Large intestine (tissue), 3 donors: Measurements from ENCODE around the gene GAA. TPM values are rescaled to one million over a fixed set of nuclear protein-coding genes. Genes with fewer than 3 reads are reported as not detected.

ENCODE experiments used
- DNase-seq, 2 donors: peaks; one replicate each; pipeline versions ENCODE4 v3.0.0 to v3.0.0-alpha.2; 2013
- H3K27ac ChIP-seq: one replicate; pipeline ENCODE4 v1.5.1; 2013; ENCODE audit warnings: low read length
- H3K27me3 ChIP-seq: 2 replicates; pipeline ENCODE4 v1.6.1; 2013; ENCODE audit warnings: low read length; ENCODE audit not compliant: control insufficient read depth, insufficient read depth
- H3K36me3 ChIP-seq: 2 replicates; pipeline ENCODE4 v1.6.1; 2013; ENCODE audit warnings: low read length; ENCODE audit not compliant: control insufficient read depth, insufficient read depth
- H3K4me1 ChIP-seq: one replicate; pipeline ENCODE4 v1.6.1; 2013; ENCODE audit warnings: low read length; ENCODE audit not compliant: control insufficient read depth, insufficient read depth
- H3K4me3 ChIP-seq: one replicate; pipeline ENCODE4 v1.5.1; 2013; ENCODE audit warnings: low read length
- H3K9me3 ChIP-seq: one replicate; pipeline ENCODE4 v1.6.1; 2013; ENCODE audit warnings: mild to moderate bottlenecking, low read depth, low read length, moderate library complexity; ENCODE audit not compliant: control insufficient read depth
- WGBS: methylation state at CpG from one replicate; pipeline ENCODE4 v1.1.5; 2013; ENCODE audit warnings: low lambda C conversion rate; ENCODE audit not compliant: insufficient coverage; 5-methylcytosine and 5-hydroxymethylcytosine counted together
- polyA plus RNA-seq: library from polyadenylated mRNA; unstranded; fragments of 120-200 nt; gene quantifications from one replicate; pipeline ENCODE4 v1.2.1, GENCODE V29; 2013

The GAA gene
- polyA plus RNA-seq, 1 donor, result 50.0 TPM

GRCh38 chr17:80117491-80118401 is 16.4 kb downstream of the GAA start:
- no peaks in the 10 kb centered on the region for H3K9me3 ChIP-seq
- H3K27me3 ChIP-seq, result no peaks in the 10 kb centered on the region
- no peak overlapping the region for H3K4me3 ChIP-seq
- peaks cover 2% of the 10 kb centered on the region for H3K36me3 ChIP-seq
- WGBS, result no CpG with 5 or more reads among the region's 31 CpGs
- no peaks in the 10 kb centered on the region for H3K4me1 ChIP-seq
- DNase-seq, result no peak
- no peak overlapping the region for H3K27ac ChIP-seq

DNA sequence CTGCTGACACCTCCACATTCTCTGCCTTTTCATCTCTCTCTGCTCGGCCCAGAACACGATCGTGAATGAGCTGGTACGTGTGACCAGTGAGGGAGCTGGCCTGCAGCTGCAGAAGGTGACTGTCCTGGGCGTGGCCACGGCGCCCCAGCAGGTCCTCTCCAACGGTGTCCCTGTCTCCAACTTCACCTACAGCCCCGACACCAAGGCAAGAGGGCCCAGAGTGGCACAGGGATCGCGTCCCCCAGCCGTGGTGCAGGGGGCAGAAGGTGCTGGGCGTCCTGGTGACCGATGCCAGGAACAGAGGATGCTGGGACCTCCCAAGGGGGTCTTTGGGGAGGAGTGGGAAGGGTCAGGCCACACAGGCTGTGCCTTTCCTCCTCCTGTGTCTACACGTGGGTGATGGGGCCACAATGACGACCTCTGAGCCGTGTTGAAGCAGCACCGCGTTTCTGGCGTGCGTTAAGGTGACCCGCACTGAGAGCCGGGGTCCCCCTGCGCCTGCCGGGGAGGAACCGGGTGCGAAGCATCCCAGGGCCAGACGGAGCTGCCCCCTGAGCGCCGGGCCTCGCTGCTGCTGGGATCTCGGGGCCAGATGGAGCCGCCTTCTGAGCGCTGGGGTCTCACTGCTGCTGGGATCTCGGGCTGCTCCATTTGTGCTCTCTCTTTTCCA is 17.4 kb downstream of the GAA start:
- no CpG with 5 or more reads among the region's 35 CpGs for WGBS
- H3K27ac ChIP-seq, result no peak overlapping the region
- no peak for DNase-seq

GRCh38 chr17:80119271-80119791 is 17.9 kb downstream of the GAA start:
- Histone ChIP-seq H3K4me1 (no peaks in the 10 kb centered on the region), H3K27ac (no peak overlapping the region), H3K9me3 (no peaks in the 10 kb centered on the region), H3K27me3 (no peaks in the 10 kb centered on the region), H3K4me3 (no peak overlapping the region), H3K36me3 (peaks cover 2% of the 10 kb centered on the region)
- DNase-seq, result no peak
- WGBS, result no CpG with 5 or more reads among the region's 24 CpGs

More for the DNA sequence above, 17.4 kb downstream of the GAA start:
- Histone ChIP-seq H3K27me3 (no peaks in the 10 kb centered on the region), H3K9me3 (no peaks in the 10 kb centered on the region), H3K4me3 (no peak overlapping the region), H3K36me3 (peaks cover 2% of the 10 kb centered on the region), H3K4me1 (no peaks in the 10 kb centered on the region)

DNA sequence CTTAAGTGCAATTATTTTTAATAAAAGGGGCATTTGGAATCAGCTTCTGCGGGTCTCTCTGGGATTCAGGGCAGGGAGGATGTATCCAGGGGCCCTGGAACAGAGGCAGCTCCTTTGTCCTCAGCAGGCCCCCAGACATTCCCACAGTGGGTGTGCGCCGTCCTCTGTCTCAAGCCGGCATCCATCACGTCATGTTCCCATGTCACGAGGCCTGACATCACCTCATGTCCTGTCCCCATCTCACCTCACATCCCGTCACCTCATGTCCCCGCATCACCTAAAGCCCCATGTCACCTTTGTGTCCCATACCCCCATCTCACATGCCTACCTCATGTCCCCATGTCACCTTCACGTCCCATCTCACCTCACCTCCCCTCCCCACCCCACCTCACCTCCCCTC is 18.5 kb downstream of the GAA start:
- H3K36me3 ChIP-seq, result peaks cover 2% of the 10 kb centered on the region
- DNase-seq, result no peak
- no peaks in the 10 kb centered on the region for H3K4me1 ChIP-seq
- H3K4me3 ChIP-seq, result no peak overlapping the region
- no peaks in the 10 kb centered on the region for H3K27me3 ChIP-seq
- H3K9me3 ChIP-seq, result no peaks in the 10 kb centered on the region
- no CpG with 5 or more reads among the region's 9 CpGs for WGBS
- no peak overlapping the region for H3K27ac ChIP-seq

DNA sequence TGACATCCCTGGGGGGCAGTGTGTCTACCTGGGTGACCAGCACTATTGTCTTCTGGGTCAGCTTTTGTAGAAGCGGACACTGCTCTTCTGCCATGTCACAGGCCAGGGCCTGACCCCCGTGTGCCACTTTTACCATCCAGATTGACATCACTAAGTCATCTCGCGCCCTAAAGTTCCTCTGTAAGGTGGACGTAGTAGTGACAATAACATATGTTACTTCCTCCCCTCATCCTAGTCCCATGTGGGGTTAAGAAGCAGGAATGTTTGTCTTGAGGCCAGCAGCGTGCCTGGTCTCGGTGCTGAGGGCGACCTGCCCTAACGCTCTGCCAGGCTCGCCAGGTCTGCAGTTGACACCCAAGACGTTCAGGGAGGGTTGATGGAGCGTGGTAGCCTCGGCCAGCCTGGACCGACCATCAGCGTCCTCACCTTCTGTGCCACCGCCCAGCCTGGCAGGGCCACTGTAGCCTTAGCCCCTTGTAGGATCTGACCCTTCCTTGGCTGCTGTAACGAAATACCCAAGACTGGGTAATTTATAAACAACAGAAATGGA is 20.7 kb downstream of the GAA start:
- peaks cover 2% of the 10 kb centered on the region for H3K36me3 ChIP-seq
- H3K9me3 ChIP-seq, result no peaks in the 10 kb centered on the region
- H3K4me3 ChIP-seq, result no peak overlapping the region
- H3K27ac ChIP-seq, result no peak overlapping the region
- WGBS, result no CpG with 5 or more reads among the region's 17 CpGs
- no peaks in the 10 kb centered on the region for H3K4me1 ChIP-seq
- DNase-seq, result no peak
- peaks cover 4% of the 10 kb centered on the region for H3K27me3 ChIP-seq

DNA sequence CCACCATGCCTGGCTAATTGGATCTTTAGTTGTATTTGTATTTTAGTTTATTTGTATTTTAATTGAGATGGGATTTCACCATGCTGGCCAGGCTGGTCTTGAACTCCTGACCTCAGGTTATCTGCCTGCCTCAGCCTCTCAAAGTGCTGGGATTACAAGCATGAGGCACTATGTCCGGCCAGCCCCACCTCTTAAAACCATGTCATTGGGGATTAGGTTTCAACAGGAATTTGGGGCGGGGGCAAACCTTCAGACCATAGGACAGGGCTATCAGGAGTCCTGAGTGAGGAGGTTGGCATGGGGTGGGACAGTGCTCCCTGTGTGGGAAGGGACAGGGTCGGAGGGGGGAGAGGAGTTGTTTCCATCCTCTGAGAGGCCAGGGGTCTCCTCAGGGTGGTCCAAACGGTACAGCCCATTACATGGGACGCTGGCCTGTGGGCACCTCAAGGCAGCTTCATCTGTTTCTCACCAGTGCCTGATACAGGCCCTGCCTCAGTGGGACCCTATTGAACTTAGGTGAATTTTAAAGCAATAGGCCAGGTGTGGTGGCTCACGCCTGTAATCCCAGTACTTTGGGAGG is 21.6 kb downstream of the GAA start:
- H3K4me1 ChIP-seq, result no peaks in the 10 kb centered on the region
- peaks cover 4% of the 10 kb centered on the region for H3K27me3 ChIP-seq
- H3K9me3 ChIP-seq, result no peaks in the 10 kb centered on the region
- no CpG with 5 or more reads among the region's 6 CpGs for WGBS
- peaks cover 2% of the 10 kb centered on the region for H3K36me3 ChIP-seq
- H3K4me3 ChIP-seq, result no peak overlapping the region
- H3K27ac ChIP-seq, result no peak overlapping the region
- no peak for DNase-seq

DNA sequence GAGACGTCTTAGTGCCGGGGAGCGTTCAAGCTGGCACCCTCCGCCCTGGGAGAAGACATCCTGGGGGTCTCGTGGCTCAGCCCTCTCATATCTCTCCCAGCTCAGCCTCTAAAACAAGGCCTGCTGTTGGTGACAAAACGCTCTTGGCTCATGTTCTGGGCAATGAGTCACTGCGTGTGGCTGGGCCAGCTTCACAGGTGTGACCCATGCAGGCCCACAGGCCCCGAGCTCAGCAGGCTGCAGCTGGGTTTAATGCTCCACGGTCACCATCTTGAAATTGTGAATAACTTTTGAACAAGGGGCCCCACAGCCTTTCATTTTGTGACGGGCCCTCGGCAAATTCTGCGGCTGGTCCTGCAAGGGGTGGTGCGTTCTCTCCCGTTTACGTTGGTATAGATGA is 22.4 kb downstream of the GAA start:
- H3K4me3 ChIP-seq, result no peak overlapping the region
- H3K36me3 ChIP-seq, result no peaks in the 10 kb centered on the region
- peaks cover 4% of the 10 kb centered on the region for H3K27me3 ChIP-seq
- no peaks in the 10 kb centered on the region for H3K9me3 ChIP-seq
- no peaks in the 10 kb centered on the region for H3K4me1 ChIP-seq
- no peak overlapping the region for H3K27ac ChIP-seq
- DNase-seq, result no peak
- WGBS, result no CpG with 5 or more reads among the region's 15 CpGs

GRCh38 chr17:80124351-80124981 is 23.1 kb downstream of the GAA start:
- H3K4me1 ChIP-seq, result no peaks in the 10 kb centered on the region
- peak in 1 of 2 donors; percentile 60 for DNase-seq
- WGBS, result no CpG with 5 or more reads among the region's 15 CpGs
- H3K9me3 ChIP-seq, result no peaks in the 10 kb centered on the region
- no peak overlapping the region for H3K4me3 ChIP-seq
- no peak overlapping the region for H3K27ac ChIP-seq
- peaks cover 4% of the 10 kb centered on the region for H3K27me3 ChIP-seq
- no peaks in the 10 kb centered on the region for H3K36me3 ChIP-seq

GRCh38 chr17:80125656-80126448 is 24.5 kb downstream of the GAA start:
- H3K27ac ChIP-seq, result no peak overlapping the region
- H3K9me3 ChIP-seq, result no peaks in the 10 kb centered on the region

More at GRCh38 chr17:80125656-80126448, 24.5 kb downstream of the GAA start:
- Histone ChIP-seq H3K4me1 (no peaks in the 10 kb centered on the region), H3K36me3 (no peaks in the 10 kb centered on the region), H3K4me3 (no peak overlapping the region), H3K27me3 (peaks cover 4% of the 10 kb centered on the region)
- DNase-seq, result no peak
- 20% methylated on average over 2 of the region's 14 CpGs for WGBS
